DMS114 treated with DMSO at 0.1 percent for 48 hours (cell line): ENCODE measurements around the gene ANKRA2.

ENCODE experiments used
- DNase-seq: peaks from one replicate; lab custom pipeline; 2025; ENCODE audit not compliant: unreplicated experiment; lab: John Stamatoyannopoulos, UW

ANKRA2 gene

DNA sequence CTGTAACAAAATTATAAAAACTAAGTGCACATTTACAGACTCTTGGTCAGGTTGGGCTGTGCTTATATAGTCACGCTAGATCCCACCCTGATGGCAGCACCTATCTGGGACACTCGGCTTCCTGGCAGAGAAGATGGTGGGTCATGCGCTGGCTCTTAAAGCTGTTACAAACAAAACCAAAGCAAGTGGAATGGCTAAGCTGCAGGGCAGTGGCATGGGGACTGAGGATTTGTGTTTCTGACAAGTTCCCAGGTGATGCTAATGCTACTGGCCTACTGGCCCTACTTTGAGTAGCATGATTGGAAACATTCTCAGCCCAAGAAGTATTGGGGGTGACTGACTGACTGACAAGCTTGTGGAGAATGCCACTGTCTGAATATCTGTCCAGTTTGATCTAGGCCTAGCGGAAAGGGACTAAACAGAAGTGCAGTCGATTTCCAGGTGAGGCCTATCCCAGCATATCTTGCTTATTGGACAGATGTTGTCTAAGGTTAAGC lies 58.9 kb downstream of the ANKRA2 start:
- no peak for DNase-seq
